Neuron (in vitro differentiated cells): ENCODE measurements around the gene CRTAC1.

ENCODE experiments used
- H2AFZ ChIP-seq: one replicate; pipeline ENCODE4 v1.6.1; 2013; ENCODE audit warnings: low read depth, mild to moderate bottlenecking, inconsistent platforms, low read length, moderate library complexity
- H3K27me3 ChIP-seq: one replicate; pipeline ENCODE4 v1.6.1; 2013; ENCODE audit warnings: low read length; ENCODE audit not compliant: insufficient read depth
- H3K36me3 ChIP-seq: one replicate; pipeline ENCODE4 v1.6.1; 2013; ENCODE audit warnings: low read length; ENCODE audit not compliant: insufficient read depth
- H3K4me1 ChIP-seq: one replicate; pipeline ENCODE4 v1.6.1; 2013; ENCODE audit warnings: low read length; ENCODE audit not compliant: insufficient read depth
- H3K4me3 ChIP-seq: 2 replicates; pipeline ENCODE4 v1.5.1; 2013; ENCODE audit warnings: mild to moderate bottlenecking, low read length, moderate library complexity
- H3K9me3 ChIP-seq: one replicate; pipeline ENCODE4 v1.6.1; 2013; ENCODE audit warnings: low read length

The CRTAC1 gene

DNA sequence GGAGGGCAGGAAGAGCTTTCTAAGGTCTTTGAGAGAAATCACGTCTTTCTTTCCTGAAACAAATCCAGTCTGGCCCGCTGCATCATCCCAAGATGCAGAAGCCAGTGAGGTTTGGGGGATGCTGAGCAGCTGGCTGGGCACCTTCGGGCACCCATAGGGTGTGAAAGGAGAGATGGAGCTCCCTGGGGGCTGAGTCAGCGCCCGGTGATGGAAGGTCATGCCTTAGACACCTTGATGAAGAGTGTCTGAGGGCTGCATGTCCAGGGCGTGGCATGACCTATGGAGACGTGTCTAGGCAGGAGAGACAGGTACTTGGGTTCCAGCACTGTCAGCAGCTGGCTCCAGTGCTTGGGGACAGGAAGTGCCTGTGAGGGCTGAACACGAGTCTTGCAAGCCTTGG is 92.5 kb downstream of the CRTAC1 start:
- Histone ChIP-seq H2AFZ (no peak overlapping the region), H3K9me3 (no peaks in the 10 kb centered on the region), H3K4me3 (no peak overlapping the region), H3K36me3 (no peaks in the 10 kb centered on the region), H3K27me3 (no peaks in the 10 kb centered on the region), H3K4me1 (no peaks in the 10 kb centered on the region)

DNA sequence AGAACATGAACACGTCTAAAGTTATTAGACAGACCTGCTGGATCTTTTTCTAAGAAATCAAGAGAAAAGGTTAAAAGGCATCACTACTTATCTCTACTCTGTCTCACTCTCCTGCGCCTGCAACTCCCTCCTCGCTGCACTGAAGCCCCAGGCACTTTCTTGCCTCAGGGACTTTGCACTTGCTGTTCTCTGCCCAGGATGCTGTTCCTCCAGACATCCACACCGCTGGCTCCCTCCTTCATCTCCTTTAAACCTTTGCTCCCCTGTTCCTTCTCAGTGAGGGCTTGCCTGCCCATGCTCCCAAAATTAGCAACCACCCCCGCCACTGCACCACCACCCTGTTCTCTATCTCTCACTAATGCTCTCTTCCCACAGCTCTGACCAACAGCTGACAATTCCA is 93.4 kb downstream of the CRTAC1 start:
- H3K4me1 ChIP-seq = no peaks in the 10 kb centered on the region
- no peak overlapping the region for H3K4me3 ChIP-seq
- H2AFZ ChIP-seq = no peak overlapping the region
- no peaks in the 10 kb centered on the region for H3K36me3 ChIP-seq
- no peaks in the 10 kb centered on the region for H3K27me3 ChIP-seq
- no peaks in the 10 kb centered on the region for H3K9me3 ChIP-seq

DNA sequence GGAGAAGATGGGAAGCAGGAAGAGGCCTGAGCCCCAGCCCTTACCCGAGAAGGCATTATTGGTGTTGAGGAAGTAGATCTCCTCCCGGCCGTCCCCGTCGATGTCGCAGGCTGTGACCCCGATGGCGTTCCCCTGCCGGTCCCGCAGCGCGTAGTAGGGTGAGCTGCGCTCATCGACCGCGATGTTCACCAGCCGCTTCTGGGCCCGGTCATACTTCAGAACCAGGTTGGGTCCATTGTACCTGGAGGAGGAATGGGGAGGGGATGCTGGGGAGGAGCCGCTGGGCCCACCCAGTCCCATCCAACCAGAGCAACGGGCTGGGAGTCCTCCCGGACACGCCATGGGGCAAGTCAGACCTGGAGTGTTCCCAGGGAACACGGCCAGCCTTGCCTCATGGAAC is 94.3 kb downstream of the CRTAC1 start:
- H3K4me3 ChIP-seq = no peak overlapping the region

DNA sequence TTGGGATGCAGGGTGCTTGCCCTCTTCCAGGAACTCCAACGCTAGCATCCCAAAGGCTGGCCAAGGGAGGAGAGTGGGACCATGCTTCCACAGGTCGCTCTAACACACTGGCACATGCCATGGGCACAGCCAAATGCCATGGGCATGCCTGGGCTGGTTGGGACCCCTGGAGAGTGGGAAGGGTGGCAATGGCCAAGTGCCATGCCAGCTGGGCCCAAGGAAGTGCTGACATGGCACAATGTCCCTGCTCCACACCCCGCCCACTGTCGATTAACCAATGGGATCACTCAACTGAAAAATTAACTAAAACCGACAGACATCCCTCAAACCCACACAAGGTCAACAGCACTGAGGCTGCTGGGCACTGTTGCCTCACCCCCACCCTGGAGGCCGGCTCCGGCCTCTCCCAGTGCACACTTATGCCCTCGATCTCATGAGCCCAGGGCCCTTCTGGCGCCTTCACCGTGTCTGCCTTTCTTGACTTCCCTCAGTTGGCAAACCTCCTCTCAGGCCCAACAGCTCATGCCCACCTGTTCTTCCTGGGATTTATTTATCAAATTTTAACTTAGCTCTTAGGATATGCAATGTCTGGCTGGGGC is 97.4 kb downstream of the CRTAC1 start:
- Histone ChIP-seq H3K36me3 (no peaks in the 10 kb centered on the region), H3K4me1 (no peaks in the 10 kb centered on the region), H3K4me3 (no peak overlapping the region), H3K27me3 (peaks cover 6% of the 10 kb centered on the region), H3K9me3 (no peaks in the 10 kb centered on the region), H2AFZ (no peak overlapping the region)

More for the DNA sequence above, 94.3 kb downstream of the CRTAC1 start:
- Histone ChIP-seq H3K4me1 (no peaks in the 10 kb centered on the region), H3K36me3 (no peaks in the 10 kb centered on the region), H2AFZ (no peak overlapping the region), H3K9me3 (no peaks in the 10 kb centered on the region), H3K27me3 (no peaks in the 10 kb centered on the region)

DNA sequence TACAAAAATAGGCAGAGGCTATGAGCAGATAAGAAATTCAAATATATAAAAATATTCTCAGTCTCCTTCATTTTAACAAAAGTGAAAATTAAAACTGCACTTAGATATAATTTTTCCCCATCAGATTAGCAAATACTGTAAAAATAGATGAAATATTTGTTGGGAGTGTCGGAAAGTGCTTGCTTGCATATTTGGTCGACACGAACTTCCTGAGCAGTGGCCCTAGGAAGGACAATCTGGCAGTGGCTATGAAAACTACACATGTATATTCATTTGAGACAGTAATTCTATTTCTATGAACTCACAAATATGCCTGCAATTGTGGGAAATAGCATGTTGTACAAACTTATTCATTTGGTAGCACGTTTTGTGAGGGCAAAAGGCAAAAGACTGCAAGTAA is 99.4 kb downstream of the CRTAC1 start:
- Histone ChIP-seq H3K9me3 (no peaks in the 10 kb centered on the region), H3K36me3 (no peaks in the 10 kb centered on the region), H3K4me3 (no peak overlapping the region), H3K27me3 (peaks cover 16% of the 10 kb centered on the region), H2AFZ (no peak overlapping the region), H3K4me1 (no peaks in the 10 kb centered on the region)

DNA sequence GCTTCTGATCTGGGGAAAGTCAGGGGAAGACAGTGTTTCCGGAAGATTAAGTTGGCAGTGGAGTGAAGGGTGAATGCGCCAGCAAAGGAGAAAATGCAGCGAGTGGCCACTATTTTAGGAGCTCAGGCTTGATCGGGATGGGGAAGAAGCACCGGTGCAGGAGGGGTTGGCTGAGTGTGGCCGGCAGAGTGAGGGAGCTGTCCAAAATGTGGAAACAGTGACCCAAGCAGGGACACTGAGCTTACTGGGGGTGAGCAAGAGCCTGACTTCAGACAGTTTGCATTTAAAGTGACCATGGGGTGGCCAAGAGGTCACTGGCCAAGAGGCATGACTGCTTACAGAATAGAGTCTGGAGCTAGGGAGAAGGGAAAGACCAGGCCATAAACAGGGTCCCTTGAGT is 101.5 kb downstream of the CRTAC1 start:
- no peak overlapping the region for H3K4me3 ChIP-seq
- H3K36me3 ChIP-seq = no peaks in the 10 kb centered on the region
- H2AFZ ChIP-seq = no peak overlapping the region
- H3K27me3 ChIP-seq = peaks cover 16% of the 10 kb centered on the region
- no peaks in the 10 kb centered on the region for H3K4me1 ChIP-seq
- no peaks in the 10 kb centered on the region for H3K9me3 ChIP-seq

DNA sequence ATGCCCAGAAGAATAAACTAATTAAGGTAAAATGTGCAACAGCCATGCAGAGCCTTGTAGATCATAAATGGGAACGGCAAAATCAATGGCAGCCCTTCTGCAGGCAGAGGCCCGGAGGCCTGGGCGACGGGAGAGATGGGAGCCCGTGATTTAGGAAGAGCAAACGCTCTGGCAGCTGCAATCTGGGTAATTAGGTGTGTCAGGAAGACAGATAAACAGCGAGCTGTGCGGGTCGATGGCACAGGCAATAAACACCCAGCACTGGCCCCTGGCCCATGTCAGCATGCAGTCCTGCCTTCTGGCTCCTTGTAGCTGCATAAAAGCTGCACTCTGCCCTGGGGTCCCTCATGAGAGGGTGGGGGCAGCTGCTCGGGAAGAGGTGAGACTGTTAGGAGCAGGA is 102.8 kb downstream of the CRTAC1 start:
- Histone ChIP-seq H3K9me3 (no peaks in the 10 kb centered on the region), H3K27me3 (peaks cover 16% of the 10 kb centered on the region)

DNA sequence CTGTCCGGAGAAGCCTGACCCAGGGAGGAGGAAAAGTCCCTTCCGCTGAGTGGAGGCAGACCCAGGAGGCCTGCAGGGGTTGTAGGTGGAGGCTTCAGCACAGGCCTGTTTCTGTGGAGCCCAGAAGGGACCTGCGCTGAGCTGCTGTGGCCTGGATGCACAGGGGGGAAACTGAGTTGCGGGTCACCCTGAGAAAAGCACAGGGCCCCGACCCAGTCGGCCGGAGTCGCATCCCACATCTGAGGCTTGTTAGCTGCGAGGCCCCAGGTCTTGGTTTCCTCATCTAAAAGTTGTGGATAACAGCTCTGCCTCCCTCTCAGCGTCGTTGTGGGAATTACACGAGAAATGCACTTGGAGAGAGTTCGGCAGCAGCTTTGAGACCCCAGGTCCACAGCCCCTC is 104.4 kb downstream of the CRTAC1 start:
- H3K27me3 ChIP-seq = peaks cover 16% of the 10 kb centered on the region
- H3K4me1 ChIP-seq = no peaks in the 10 kb centered on the region
- no peaks in the 10 kb centered on the region for H3K36me3 ChIP-seq
- H3K4me3 ChIP-seq = no peak overlapping the region
- no peaks in the 10 kb centered on the region for H3K9me3 ChIP-seq
- no peak overlapping the region for H2AFZ ChIP-seq

More for the DNA sequence above, 102.8 kb downstream of the CRTAC1 start:
- Histone ChIP-seq H3K4me3 (no peak overlapping the region), H3K36me3 (no peaks in the 10 kb centered on the region), H3K4me1 (no peaks in the 10 kb centered on the region), H2AFZ (no peak overlapping the region)

DNA sequence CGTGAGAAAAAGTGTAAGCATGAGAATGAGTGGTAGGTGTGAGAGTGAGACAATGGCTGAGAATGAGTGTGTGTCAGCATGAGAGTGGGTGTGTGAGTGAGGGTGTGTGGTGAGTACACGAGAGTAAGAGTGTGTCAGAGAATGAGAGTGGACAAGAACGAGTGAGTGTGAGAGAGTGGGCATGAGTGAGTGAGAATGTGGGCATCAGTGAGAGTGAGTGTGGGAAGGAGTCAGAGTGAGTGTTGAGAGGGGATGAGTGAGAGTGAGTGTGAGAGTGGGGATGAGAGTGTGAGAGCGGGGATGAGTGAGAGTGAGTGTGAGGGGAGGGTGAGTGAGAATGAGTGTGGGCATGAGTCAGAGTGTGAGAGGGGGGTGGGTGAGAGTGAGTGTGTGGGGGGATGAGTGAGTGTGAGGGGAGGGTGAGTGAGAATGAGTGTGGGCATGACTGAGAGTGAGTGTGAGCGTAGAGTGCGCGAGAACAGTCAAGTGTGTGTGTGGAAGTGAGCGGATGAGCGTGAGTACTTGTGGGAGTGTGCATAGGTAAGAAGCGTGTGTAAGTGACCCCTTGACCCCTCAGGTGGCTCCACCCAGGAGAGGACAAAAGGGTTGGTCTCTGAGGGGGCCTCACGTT is 105.0 kb downstream of the CRTAC1 start:
- no peak overlapping the region for H3K4me3 ChIP-seq
- H3K36me3 ChIP-seq = no peaks in the 10 kb centered on the region
- H3K9me3 ChIP-seq = no peaks in the 10 kb centered on the region
- no peaks in the 10 kb centered on the region for H3K4me1 ChIP-seq
- peaks cover 16% of the 10 kb centered on the region for H3K27me3 ChIP-seq
- no peak overlapping the region for H2AFZ ChIP-seq

DNA sequence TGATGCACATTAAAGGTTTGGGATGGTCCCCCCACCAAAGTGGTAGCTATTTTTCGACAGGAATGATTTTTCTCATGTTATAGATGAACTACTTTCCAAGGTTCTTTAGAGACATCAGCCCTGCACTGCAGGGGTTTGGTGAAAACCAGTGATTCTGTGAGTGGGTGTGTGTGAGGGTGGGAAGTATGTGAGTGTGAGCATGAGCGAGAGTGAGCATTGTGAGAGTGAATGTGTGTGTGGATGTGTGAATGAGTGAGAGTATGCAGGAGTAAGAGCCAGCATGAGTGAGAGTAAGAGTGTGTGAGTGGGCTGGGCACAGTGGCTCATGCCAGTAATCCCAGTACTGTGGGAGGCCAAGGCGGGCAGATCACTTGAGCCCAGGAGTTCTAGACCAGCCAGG is 105.7 kb downstream of the CRTAC1 start:
- no peaks in the 10 kb centered on the region for H3K4me1 ChIP-seq
- H3K9me3 ChIP-seq = no peaks in the 10 kb centered on the region
- no peak overlapping the region for H3K4me3 ChIP-seq
- no peaks in the 10 kb centered on the region for H3K36me3 ChIP-seq
- peaks cover 12% of the 10 kb centered on the region for H3K27me3 ChIP-seq
- no peak overlapping the region for H2AFZ ChIP-seq

DNA sequence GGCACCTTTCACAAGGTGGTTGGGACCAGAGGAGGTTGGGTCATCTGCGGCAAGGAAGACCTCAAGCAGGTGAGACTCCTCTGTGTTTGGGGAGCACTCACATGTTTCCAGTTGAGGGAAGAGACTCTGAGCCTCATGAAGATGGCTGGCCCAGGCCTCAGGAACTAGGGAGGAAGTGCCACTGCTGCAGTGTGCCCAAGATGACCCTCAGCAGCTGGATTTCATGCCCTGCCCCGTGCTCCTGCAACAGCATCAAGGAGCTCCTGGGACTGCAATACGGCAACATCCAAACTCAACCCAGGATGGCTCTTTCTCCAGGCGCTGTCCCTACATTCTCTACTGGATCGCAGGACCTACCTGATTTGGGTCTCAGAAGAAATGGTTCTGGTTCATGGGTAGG is 106.9 kb downstream of the CRTAC1 start:
- Histone ChIP-seq H2AFZ (no peak overlapping the region), H3K4me1 (no peaks in the 10 kb centered on the region), H3K27me3 (peaks cover 12% of the 10 kb centered on the region), H3K36me3 (no peaks in the 10 kb centered on the region), H3K9me3 (no peaks in the 10 kb centered on the region), H3K4me3 (no peak overlapping the region)

DNA sequence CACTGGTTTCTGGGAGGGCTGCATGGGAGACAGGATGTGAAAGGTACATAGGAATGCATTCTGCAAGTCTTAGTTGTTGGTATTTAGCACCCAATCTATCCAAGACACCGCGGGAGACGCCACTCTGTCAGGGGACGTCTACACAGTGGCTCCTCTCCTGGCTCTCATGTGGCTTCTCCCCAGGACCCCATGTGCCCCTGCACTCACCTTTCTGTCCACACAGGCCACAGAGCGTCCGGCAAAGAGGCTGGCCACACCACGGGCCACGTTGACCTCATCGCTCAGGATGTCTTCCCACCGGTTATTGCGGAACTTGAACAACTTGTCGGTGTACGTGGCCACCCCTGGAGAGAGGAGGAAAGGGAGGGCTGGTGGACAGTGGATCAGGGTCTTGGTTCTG is 107.4 kb downstream of the CRTAC1 start:
- H3K36me3 ChIP-seq = no peaks in the 10 kb centered on the region
- no peak overlapping the region for H2AFZ ChIP-seq
- peaks cover 11% of the 10 kb centered on the region for H3K27me3 ChIP-seq
- H3K9me3 ChIP-seq = no peaks in the 10 kb centered on the region
- no peak overlapping the region for H3K4me3 ChIP-seq
- no peaks in the 10 kb centered on the region for H3K4me1 ChIP-seq

DNA sequence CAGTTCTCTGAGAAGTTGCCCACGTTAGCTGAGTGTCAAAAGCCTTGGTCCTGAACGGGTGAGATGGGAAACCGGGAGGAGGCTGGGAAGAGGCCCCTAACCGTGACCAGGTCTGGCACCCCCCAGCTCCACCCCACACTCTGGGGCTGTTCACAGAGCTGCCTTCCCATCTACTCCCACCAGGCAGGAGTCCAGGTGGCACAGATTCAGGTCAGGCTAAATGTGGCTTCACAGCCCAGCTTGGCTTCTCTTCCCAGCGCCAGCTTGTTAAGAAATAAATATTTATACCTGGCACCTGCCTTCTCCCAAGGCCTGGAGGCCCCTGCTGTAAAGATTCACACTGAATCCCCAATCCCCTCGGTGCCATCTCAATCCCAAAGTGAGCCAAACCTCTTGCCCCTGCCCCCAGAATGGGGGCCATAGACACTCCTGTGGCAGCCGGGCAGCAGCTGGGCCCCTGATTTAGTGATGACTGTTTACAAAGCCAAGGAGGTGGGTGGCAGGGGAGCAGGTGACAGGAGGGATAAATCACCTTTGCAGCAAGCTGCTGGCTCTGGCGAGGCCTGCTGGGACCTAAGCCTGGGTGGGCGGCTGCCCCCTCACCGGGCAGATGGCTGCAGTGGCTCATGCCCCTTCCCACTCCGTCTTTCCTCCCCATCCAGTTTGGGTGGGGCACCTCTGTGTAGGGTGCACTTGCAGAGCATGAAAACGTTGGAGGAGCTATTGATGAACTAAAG is 108.2 kb downstream of the CRTAC1 start:
- Histone ChIP-seq H2AFZ (no peak overlapping the region), H3K9me3 (no peaks in the 10 kb centered on the region), H3K4me1 (no peaks in the 10 kb centered on the region), H3K36me3 (no peaks in the 10 kb centered on the region), H3K27me3 (peaks cover 7% of the 10 kb centered on the region), H3K4me3 (no peak overlapping the region)
